Measurements from ENCODE around the gene MAP3K10.
A peak's percentile ranks its signal among the peaks of the same experiment; 100 is the strongest.
"Not testable (repeated sequence)": the region's sequence is repeated elsewhere in the genome, so short reads cannot be mapped to it uniquely, and the experiment has no call there.

Gene MAP3K10

DNA sequence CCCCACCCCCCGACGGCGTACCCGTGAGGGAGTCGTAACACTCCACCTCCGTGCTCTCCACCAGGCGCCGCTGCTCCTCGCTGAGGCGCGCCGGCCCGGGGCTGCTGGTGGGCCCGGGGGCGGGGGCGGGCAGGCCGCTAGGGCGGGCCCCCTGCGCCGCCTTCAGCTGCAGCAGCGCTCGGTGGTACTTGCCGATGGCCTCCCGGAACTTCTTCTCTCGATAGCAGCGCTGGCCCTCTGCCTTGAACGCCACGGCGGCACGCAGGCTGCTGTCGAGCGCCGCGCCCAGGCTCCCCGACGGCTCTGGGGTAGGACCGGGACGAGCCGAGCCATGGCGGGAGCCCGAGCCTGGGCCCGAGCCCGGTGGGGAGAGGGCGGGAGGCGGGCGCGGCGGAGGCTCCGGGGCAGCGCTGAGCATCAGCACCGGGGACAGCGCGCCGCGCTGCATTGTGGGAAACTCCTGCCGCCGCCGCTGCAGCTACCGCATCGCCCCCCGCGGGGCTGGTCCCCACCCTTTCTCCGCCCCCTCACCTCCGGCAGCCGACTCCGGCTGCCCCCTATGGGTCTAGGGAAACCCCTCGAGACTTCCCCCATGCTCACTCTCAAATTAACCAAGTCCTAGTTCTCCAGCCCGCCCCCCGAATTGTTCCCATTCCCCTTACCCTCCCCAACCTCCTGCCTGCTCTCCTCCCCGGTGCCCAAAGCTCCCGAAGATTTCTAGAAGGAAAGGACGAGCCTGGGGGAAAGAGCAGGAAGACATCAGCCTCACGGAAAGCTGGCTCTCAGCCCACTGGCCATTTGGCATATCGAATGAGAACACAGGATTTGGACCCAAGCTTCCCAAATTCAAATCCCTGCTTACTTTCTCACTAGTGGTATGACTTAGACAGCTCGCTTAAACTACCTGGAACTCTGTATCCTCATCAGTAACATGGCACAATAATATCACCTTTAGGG is 27.0 kb downstream of the MAP3K10 start, which contains the start of gene TTC9B:
TSS of gene TTC9B (minus strand) at position 451 of the 957 bp plus-strand sequence. CDS start at position 448, 3 bp downstream.
- DNase-seq: no peak

DNA sequence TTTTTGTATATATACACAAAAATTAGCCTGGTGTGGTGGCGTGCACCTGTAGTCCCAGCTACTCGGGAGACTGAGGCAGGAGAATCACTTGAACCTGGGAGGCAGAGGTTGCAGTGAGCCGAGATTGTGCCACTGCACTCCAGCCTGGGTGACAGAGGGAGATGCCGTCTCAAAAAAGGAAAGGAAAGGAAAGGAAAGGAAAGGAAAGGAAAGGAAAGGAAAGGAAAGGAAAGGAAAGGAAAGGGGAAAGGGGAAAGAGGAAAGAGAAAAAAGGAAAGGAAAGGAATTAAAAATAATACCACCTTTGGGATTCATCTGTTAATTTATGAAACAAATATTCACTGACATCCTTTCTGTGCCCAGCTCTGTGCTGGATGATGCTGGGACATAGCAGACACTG is 27.8 kb downstream of the MAP3K10 start:
- not testable (repeated sequence) for DNase-seq

DNA sequence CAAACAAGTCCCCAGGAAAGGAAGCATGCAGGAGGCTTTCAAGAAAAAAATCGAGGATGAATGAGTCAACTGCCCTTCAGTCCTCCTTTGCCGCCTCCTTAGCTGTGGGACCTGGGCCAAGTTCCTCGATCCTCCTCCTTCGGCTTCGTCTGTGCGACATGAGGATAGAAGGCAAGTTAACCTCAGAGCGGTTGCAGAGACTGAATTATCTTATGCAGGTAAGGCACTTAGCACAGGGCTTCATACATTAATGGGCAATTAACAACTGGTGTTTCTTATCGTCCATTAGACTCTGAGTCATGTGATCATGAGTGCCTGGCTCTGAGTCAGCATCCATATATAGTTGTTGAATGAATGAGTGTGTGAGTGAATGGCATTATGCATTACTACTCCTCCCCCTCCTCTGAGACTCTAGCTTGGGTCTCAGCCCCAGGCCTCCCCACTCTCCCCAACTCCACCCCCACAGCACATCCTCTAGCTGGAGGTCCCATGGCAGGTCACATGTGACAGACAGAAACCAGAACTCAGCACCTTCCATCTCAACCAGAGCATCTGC is 28.6 kb downstream of the MAP3K10 start:
- no peak for DNase-seq

DNA sequence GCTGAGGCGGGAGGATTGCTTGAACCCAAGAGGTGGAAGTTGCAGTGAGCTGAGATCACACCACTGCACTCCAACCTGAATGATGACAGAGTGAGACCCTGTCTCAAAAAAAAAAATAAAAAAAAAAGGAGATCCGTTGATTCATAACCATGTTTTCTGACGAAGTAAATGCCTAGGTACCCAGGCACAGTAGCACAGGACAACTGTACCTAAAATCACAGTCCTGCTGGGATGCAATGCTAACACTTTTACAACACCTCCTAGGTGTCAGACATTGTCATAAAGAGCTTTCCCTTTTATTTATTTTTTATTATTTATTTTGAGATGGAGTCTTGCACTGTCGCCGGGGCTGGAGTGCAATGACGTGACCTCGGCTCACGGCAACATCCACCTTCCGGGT is 29.4 kb downstream of the MAP3K10 start:
- no peak for DNase-seq

DNA sequence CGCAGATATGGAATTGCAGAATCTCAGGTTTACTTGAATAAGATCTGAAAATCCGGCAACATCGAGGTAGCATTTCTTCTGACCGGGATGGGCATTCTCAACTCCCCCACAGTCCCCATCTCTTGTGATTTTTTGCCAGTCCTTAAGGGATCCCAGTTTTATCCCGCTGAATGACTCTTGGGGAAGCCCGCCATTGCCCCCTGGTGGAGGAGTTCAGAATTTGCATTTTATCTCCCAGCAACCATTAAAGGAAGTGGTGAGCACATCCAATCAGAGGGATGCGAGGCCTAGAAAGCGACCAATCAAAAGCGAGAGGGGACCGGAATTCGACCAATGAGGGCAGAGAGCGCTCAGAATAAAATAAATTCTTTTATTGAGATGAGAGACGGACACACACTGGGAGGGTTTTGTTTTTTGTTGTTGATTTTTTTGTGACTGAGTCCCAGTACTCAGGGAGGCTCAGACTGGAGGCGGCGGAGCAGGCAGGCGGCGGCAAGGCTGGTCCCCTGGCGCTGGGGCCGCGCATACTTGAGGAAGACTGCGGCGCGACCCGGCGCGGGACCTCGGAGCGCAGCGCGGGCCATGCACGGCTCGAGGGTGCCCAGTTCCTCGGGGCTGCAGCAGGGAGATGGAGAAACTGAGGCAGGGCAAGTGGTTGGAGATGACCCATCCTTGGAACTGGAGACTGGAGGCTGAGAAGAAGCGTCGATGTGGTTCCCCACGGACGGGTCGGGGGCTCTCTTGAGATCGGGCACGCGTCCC is 30.8 kb downstream of the MAP3K10 start:
- DNase-seq: peak; percentile 70

DNA sequence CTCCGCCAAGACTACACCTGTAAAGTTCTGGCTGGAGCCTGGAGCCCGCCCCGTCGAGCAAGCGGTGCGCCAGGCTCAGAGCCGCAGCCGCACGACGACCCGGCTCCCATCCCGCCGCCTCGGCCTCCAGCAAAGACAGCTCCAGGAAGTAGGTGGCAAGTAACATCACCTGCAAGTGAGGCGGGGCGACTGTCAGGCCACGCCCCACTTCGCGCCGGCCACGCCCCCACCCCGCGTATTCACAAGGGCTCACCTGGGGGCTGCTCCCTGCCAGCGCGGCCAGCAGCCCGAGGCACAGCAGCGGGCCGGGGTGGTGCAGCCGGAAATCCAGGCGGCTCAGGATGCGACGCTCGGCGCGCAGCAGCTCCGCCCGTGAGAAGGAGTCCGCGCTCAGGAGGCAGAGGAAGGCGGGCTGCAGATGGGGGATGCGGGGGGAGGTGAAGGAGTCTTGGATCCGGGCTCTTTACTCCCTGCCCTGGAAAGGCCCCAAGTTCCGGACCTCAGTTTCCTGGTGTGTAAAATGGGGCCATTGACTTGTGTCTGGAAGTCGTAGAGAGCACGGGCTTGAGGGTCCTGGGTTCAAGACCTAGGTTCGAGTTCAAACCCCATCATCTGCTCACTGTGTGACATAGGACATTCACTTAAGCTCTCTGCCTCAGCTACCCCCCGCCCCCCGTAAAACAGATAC is 32.1 kb downstream of the MAP3K10 start:
- DNase-seq: no peak

DNA sequence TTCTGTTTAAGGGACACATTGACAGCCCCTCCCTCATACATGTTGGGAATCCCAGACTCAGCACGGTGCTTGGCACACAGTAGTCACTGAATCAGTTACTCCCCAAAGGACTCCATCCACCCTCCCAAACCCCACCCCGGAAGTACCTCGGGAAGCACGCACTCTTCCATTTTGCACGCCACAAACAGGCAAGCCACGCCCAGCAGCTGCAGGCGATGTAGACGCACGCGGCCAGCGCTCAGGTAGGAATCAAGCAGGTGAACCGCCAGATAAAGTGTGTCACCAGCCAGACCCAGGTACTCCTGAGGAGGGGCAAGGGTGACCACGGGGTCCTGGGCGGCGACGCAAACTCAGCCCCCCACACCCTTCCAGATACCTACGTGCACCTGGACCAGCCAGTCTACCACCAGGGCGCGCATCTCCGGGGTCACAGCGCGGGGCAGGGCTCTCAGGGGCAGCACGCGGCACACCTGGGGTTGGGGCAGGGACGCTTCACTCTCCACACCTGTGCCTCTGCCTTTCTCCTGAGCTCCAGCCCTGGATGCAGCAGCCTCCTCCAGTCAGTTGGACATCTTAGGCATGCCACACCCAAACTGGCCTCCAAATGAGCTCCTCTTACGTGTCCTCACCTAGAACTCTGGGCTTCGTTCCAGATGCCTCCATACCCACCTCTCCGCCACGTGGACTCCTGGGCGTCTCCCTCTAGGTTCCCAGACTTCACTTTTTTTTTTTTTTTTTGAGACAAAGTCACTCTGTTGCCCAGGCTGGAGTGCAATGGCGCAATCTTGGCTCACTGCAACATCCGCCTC is 33.3 kb downstream of the MAP3K10 start:
- DNase-seq: no peak

DNA sequence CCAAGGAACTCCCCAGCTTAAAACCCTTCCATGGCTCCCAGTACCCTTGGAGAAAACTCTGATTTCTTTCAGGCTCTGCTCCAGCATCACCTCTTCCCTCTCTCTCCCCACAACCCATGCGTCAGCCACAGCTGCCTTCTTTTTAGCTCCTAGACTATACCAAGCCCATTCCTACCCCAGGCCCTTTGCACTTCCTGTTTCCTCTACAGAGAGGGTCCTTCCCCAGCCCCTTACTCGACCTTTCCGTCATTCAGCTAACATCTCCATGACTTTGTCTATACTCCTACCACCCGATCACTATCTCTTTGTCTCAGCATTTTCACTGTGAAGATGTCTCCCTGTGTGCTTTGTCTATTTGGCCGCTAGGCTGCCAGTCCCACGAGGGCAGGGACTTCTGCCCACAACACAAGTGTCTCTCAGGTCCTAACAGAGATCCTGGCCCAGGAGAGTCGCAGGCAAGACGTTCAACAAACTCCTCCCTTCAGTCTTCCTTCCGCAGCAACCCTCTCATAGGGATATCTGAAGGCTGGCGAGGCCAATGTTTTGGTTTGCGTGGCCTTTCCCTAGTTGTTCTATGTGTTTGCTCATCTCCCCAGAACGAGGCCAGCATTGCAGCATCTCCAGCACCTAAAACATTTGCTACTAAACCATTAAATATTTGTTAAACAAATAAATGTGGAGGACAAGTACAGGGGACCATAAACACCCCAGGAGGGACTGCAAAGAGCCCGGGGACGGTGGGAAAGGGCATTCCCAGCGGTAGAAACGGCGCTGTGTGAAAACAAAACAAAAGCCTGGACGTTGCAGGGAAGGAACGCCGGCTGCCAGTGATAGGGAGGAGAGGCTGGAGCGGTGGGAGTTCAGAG is 34.4 kb downstream of the MAP3K10 start:
- DNase-seq: no peak

DNA sequence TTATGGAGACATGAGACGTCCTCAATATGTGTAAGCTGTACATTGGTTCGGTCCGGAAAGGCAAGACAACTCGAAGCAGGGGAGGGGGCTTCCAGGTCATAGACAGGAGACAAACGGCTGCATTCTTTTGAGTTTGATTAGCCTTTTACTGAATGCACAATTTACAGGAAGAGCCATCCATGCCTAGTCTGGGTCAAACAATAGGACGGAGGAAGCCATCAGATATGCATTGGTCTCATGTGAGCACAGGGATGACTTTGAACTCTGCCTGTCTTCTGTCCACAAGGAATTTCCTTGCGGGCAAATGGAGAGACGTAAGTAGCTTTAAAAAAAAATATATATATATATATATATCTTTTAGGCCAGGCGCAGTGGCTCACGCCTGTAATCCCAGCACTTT is 37.1 kb downstream of the MAP3K10 start:
- no peak for DNase-seq

DNA sequence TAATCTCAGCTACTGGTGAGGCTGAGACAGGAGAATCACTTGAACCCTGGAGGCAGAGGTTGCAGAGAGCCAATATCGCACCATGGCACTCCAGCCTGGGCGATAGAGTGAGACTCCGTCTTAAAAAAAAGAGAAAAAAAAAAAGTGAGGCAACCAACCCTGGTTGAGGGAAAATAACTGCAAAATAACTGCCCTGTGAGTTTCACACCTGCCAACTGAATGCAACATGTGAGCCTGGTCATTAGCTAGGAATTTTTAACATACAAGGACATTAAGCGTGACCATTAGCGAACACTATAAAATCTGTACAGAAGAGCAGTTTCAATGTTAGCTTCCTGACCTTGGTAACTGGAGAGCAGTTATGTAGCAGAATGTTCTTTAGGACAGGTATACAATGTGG is 37.6 kb downstream of the MAP3K10 start:
- no peak for DNase-seq

DNA sequence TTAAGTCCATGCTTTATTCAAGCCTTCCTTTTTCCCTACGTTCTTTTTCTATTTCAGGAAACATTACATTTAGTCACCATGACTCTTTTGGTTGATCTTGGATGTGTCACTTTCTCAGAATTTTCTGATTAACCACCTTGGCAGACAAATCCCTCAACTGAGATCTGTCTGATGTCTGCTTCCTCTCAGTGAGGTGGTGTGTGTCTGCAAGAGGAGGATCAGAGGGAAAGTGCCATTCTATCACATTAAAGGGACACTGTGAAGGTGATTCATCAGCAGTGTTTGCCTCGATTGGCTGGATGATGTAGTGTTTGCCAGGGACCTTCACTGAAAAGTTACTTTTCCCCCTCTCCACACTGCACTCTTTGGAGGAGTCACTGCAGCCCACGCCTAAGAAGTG is 38.3 kb downstream of the MAP3K10 start:
- no peak for DNase-seq

DNA sequence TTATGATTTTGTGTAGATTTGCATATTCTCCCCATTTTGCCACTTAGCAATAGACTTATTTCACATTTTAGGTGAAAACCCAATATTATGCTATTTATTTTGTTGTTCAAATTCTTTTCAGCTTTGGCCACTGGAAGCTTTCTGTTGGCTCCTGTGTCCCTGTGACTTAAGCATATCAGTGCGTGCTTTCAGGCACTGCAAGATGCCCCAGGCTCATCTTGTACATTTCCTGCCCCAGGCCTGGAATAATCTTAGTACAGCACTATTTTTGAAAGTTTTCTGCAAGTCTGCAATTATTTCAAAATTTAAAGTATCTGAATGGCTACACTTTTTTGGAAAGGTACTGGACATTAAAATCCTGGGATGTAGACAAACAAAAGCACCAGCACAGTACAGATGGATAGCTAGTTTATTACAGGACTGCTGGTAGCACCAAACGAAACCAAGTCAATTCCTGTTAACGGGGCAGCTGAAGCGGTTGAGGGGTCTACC is 38.7 kb downstream of the MAP3K10 start:
- DNase-seq: no peak

DNA sequence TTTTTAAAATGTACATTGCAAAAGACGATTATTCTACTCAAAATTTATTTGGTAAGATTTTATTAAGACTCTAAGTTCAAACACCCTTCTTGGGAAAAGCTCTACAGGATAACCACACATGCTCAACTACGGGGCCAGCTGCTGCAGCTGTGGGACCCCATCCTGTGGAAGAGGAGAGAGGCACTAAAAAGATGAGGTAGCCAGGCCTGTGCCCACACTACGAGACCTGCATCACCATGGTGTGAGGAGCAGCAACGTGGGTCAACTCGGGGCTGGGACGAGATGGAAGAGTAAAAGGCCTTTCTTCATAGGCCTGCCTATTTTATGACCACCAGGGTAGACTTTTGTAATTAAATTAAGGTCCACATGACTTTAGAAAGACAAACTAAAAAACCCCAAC is 39.8 kb downstream of the MAP3K10 start:
- no peak for DNase-seq

DNA sequence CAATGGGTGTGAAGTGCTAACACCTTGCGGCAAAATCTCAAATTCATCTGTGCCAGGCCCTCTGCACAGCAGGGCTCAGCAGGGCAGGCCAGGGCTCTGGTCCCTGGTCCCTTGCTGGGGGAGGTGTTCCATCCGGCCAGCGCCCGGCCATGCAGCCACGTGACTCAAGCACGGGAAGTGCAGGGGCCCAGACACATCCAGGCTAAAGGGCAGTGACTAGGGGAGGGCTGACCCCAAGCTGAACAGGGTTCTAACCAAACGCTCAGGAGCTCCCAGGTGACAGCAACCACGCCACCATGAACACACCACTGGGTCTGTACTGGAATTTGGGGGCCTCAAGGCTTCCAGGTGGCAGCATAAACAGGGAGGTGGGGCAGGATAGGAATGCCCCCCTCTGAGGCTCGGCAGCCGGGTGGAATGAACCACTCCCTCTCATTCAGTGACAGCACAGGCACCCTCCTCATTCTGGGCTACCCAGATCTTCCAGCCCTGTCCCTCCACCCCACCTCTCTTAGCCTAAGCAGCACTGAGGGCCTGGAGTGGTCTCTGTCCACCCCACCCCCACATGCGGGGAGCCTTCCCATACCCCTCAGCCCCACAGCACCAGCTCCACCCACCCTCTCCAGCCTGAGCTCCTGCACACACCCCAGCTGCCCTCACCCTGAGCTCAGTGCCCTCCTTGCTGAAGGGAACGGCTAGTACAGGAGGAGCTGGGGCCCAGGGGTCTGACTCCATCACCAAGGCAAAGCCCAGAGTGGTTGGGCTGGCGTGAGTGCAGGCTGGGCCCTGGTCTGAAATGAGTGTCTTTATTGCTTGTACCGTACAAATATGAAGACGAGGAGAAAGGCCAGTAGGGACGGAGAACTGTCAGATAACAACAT is 40.6 kb downstream of the MAP3K10 start:
- DNase-seq: no peak

DNA sequence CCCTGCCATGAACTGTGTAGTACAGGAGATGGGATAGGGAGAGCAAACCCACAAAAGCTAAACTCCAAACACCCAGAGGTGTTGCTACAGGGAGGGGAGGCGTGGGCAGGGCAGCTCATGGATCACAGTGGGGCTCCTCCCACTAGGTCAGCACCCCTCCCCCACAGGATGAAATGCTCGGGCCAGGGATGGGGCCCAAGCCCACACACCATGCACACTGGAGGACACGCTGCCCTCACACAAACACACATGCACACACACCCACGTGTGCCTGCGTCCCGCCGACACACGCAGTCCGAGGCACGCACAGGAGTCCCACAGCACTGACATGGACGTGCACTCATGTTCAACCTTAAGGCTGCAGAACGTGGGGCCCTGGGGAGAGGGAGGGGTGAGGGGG is 41.3 kb downstream of the MAP3K10 start:
- DNase-seq: no peak

DNA sequence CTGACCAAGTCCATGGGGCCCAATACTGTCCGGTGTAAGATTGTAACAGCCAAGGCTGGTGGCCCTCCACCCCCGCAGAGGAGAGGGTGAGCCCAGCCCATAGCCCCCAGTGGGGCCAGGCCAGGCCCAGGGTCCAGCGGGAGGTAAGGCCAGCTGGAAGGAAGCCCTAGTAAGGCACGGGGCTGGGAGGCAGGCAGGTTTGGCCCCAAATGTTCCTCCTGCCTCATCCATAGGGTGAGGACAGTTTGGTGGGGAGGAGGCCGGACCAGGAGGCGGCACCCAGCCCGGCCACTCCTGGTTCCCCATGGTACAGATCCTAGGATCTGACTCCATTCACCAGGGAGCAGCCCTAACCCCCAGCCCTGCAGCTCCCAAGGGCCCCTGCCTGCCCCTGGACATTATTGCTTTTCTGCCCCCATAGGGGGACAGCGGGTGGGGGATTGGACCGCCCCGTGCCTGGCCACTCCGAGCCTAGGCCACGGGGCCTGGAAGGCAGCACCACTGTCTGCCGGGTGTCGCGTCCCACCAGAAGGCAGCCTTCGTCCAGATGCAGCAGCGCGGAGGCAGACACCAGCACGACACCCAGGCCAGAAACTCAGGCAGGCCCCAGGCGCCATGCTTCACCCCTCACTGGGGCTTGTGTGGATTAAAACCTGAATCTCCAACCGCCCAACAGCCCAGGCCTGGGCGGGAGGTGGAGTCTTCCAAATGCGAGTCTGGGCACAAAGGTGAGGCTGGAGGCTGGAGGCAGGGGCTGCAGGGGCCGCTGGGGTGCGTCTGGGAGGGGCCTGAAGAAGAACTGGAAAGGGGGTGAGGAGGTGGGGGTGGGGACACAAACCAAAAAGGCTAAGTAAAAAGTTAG is 42.0 kb downstream of the MAP3K10 start:
- no peak for DNase-seq

DNA sequence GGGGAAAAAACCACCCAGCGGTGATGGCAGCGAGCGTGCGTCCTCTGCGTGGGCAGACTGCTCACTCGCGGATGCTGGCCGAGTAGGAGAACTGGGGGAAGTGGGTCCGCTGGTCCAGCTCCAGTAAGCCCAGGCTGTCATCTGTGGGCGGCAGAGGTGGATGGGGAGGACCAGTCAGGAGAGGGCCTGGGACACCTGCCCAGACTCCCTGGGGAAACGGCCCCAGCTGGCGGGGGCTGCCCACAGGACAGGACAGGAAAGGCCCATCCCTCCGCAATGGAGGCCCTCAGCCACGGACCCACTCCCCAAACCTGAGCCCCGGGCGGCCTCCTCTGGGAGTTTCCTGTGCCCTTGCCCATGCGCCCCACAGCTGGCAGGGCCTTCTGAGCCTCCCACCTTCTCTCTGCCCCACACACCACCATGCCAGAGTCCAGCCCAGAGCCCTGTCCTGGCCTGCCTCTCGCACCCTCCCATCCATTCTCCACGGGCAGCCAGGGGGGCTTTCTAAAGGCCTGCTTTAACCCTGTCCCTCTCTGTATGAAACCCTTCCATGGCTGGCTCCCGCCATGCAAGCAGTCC is 42.7 kb downstream of the MAP3K10 start:
- DNase-seq: no peak

DNA sequence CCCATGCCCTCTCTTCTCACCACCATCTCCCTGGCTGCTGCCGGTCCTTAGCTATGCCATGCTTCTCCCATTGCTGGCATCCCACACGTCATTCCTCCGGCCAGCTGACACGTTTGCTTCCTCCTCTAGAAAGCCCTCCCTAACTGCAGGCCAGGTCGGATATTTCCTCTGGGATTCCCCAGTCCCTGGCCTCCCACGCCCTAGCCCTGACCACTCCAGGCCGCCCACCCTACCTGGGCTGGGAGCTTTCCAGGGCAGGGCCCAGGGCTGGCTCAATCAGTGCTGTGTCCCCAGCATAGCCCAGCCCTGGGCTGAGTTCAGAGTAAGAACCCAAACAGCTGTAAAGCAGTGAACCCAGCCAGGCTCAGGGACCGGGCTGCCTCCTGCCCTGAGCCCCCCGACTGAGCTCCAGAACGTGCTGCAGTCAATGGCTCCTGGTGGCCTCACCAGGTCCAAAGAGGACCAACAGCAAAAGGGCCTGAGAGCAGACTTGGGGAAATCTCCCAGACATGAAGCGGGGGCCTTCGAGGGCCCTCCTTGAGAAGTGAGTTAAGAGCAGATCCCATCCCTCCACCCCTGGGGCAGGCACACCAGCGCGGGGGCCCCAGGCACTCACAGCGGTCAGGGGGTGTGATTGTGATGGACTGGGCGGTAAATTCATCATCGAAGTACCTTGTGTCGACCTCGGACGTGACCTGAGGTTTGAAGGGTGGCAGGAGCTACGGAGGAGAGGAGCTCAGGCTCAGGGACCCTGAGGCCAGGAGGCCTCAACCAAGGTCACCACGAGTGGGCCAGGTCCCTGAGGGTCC is 43.4 kb downstream of the MAP3K10 start:
- DNase-seq: no peak

Data from GDM1 (cell line).